ENCODE results near the gene RANBP10.
"Not testable (repeated sequence)": the region's sequence is repeated elsewhere in the genome, so short reads cannot be mapped to it uniquely, and the experiment has no call there.

RANBP10 gene

GRCh38 chr16:67806428-67807147 is at the start of gene RANBP10, which contains the start of gene TSNAXIP1:
Gene RANBP10 (minus strand): TSS chr16:67806560. CDS start chr16:67806536, 24 bp downstream.
Gene TSNAXIP1 (plus strand): TSS chr16:67806889. CDS start chr16:67807150, 261 bp downstream.
- peak; percentile 100 for DNase-seq (ENCODE audit: low spot score)

- DNase-seq (ENCODE audit: low spot score): no peak
These were observed 49.4 kb upstream of the RANBP10 start for GRCh38 chr16:67855789-67856188.

GRCh38 chr16:67853670-67854069 is 47.3 kb upstream of the RANBP10 start:
- no peak for DNase-seq (ENCODE audit: low spot score)

- DNase-seq (ENCODE audit: low spot score): no peak
These were observed 41.8 kb upstream of the RANBP10 start for GRCh38 chr16:67848118-67848517.

GRCh38 chr16:67847064-67847861 is 40.9 kb upstream of the RANBP10 start, which contains the start of gene CENPT:
Gene CENPT (minus strand): TSS chr16:67847693. CDS start chr16:67833859, 13,834 bp downstream.
- no peak for DNase-seq (ENCODE audit: low spot score)

- peak; percentile 95 for DNase-seq (ENCODE audit: low spot score)
These were observed 40.1 kb upstream of the RANBP10 start, which contains the start of gene NUTF2 for GRCh38 chr16:67846320-67847063. Gene NUTF2 (plus strand): TSS chr16:67846933. CDS start chr16:67865131, 18,198 bp downstream.

- DNase-seq (ENCODE audit: low spot score): no peak
These were observed 39.6 kb upstream of the RANBP10 start for GRCh38 chr16:67846063-67846319.

- no peak for DNase-seq (ENCODE audit: low spot score)
These were observed 39.1 kb upstream of the RANBP10 start for GRCh38 chr16:67845291-67846062.

- DNase-seq (ENCODE audit: low spot score): no peak
These were observed 38.1 kb upstream of the RANBP10 start for GRCh38 chr16:67844497-67844896.

GRCh38 chr16:67843343-67843765 is 37.0 kb upstream of the RANBP10 start:
- no peak for DNase-seq (ENCODE audit: low spot score)

GRCh38 chr16:67842509-67843342 is 36.4 kb upstream of the RANBP10 start:
- peak; percentile 51 for DNase-seq (ENCODE audit: low spot score)

- DNase-seq (ENCODE audit: low spot score): peak; percentile 93
These were observed 35.6 kb upstream of the RANBP10 start, which contains the start of gene THAP11 for GRCh38 chr16:67841816-67842508. Gene THAP11 (plus strand): TSS chr16:67842320. CDS start chr16:67842555, 235 bp downstream.

GRCh38 chr16:67841198-67841815 is 34.9 kb upstream of the RANBP10 start:
- no peak for DNase-seq (ENCODE audit: low spot score)

- DNase-seq (ENCODE audit: low spot score): no peak
These were observed 31.5 kb upstream of the RANBP10 start for GRCh38 chr16:67837811-67838210.

GRCh38 chr16:67837190-67837589 is 30.8 kb upstream of the RANBP10 start:
- DNase-seq (ENCODE audit: low spot score): not testable (repeated sequence)

GRCh38 chr16:67834242-67834614 is 27.9 kb upstream of the RANBP10 start:
- DNase-seq (ENCODE audit: low spot score): no peak

- peak; percentile 86 for DNase-seq (ENCODE audit: low spot score)
These were observed 27.3 kb upstream of the RANBP10 start for GRCh38 chr16:67833415-67834241.

GRCh38 chr16:67833030-67833414 is 26.7 kb upstream of the RANBP10 start:
- no peak for DNase-seq (ENCODE audit: low spot score)

GRCh38 chr16:67828651-67829050 is 22.3 kb upstream of the RANBP10 start:
- no peak for DNase-seq (ENCODE audit: low spot score)

Measured in globus pallidus (tissue), 1 donor.